Measurements from ENCODE around the gene MAP1LC3B2. TPM values are rescaled to one million over a fixed set of nuclear protein-coding genes. Genes with fewer than 3 reads are reported as not detected.

The MAP1LC3B2 gene
- total and polyA plus RNA-seq, 2 donors = 3.0 TPM; not detected in 1

DNA sequence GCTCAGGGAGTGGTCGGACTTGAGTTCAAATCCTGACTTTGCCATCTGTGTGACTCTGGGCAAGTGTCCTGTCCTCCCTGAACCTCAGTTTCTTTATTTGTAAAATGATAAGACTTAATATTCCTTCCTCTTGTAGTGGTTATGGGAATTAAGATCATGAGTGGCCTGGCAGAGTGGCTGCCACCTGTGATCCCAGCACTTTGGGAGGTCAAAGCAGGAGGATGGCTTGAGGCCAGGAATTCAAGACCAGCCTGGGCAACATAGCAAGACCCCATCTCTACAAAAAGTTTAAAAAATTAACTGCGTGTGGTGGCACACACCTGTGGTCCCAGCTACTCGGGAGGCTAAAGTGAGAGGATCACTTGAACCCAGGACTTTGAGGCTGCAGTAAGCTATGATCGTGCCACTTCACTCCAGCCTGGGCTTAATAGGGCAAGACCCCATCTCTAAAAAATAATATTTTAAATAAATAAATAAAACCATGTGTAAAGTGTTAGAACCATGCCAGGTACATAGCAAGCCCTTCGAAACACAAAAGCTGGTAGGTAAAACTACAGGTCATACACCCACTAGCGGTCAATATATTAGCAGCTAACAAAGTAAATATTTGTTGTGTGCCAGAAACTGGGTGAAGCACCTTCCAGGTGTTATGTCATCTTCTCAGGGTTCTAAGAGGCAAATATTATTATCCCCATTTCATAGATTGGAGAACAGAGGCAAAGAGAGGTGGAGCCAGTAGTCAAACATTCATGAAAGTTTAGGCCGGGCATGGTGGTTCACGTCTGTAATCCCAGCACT is 17.4 kb upstream of the MAP1LC3B2 start:
- Histone ChIP-seq H3K4me1 (ENCODE audit: insufficient read depth) (no peaks in the 10 kb centered on the region), H3K36me3 (ENCODE audit: insufficient read depth) (no peaks in the 10 kb centered on the region), H3K27ac (ENCODE audit: low read depth) (no peak overlapping the region), H3K4me3 (ENCODE audit: low read depth, low read length) (no peak overlapping the region)
- 95% methylated on average over 8 of the region's 8 CpGs for WGBS
- DNase-seq (ENCODE audit: extremely low spot score) = no peak

DNA sequence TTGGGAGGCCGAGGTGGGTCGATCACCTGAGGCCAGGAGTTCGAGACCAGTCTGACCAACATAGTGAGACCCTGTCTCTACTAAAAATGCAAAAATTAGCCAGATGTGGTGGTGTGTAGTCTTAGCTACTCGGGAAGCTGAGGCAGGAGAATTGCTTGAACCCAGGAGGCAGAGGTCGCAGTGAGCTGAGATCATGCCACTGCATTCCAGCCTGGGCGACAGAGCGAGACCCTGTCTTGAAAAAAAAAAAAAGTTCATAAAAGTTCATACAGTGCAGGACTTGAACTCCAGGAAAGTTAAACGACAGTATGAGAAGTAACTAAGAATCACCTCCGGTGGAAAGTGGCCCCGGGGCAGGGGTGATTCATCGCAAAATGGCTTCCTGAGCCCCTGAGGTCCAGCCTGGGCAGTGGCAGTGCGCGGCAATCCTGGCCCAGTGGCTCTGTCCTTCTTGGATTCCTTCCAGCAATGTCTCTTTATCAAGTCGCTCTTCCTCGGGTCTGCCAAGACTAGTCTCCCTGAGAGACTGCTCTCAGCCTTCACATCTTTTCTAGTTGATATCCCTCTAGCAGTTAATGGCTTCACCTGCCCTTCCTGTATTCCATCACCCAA is 16.7 kb upstream of the MAP1LC3B2 start:
- Histone ChIP-seq H3K27ac (ENCODE audit: low read depth) (no peak overlapping the region), H3K4me1 (ENCODE audit: insufficient read depth) (no peaks in the 10 kb centered on the region), H3K4me3 (ENCODE audit: low read depth, low read length) (no peak overlapping the region), H3K36me3 (ENCODE audit: insufficient read depth) (no peaks in the 10 kb centered on the region)
- 67% methylated on average over 15 of the region's 15 CpGs for whole genome bisulfite sequencing
- DNase-seq (ENCODE audit: extremely low spot score) = no peak

DNA sequence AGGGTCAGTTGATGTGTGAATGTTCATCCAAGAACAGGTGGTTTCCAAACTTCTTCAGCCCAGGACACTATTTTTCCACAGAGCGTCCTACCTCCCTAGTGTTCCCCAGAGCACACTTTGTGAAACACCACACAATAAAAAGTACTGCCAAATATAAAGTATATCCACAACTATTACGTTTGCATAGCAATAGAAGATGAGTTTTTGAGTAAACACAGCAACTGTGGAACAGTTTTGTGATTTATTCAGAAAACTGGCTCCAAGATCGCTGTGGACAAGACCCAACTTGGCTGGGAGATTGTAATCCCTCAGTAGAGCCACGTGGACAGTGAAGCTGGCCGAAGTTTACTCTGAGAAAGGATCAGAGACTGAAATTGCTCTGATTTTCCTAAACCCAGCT is 14.5 kb upstream of the MAP1LC3B2 start:
- DNase-seq (ENCODE audit: extremely low spot score) = no peak
- no peak overlapping the region for H3K4me3 ChIP-seq (ENCODE audit: low read depth, low read length)
- no peak overlapping the region for H3K27ac ChIP-seq (ENCODE audit: low read depth)
- no peaks in the 10 kb centered on the region for H3K4me1 ChIP-seq (ENCODE audit: insufficient read depth)
- WGBS = 19% methylated on average over 5 of the region's 5 CpGs
- H3K36me3 ChIP-seq (ENCODE audit: insufficient read depth) = no peaks in the 10 kb centered on the region

DNA sequence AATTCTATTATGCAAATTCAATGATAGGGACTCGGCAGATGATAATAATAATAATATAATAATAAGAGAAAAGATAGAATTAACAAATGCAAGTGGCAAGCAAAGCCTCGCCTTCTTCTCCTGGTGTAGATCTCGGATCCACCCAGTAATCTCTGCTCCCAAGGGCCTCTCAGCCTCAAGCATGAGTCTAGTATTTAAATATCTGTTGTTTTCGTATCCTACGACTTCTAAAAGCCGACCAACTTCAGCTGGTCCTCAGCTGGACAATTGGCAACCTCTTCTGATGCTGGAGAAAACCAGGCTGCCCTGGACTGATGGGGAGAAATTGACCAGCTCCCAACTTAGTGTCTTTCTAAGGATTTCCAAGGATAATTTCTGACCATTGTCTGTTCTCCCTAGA is 14.0 kb upstream of the MAP1LC3B2 start:
- 49% methylated on average over 6 of the region's 6 CpGs for WGBS
- no peak overlapping the region for H3K4me3 ChIP-seq (ENCODE audit: low read depth, low read length)
- no peak overlapping the region for H3K27ac ChIP-seq (ENCODE audit: low read depth)
- H3K36me3 ChIP-seq (ENCODE audit: insufficient read depth) = no peaks in the 10 kb centered on the region
- H3K4me1 ChIP-seq (ENCODE audit: insufficient read depth) = no peaks in the 10 kb centered on the region
- no peak for DNase-seq (ENCODE audit: extremely low spot score)

DNA sequence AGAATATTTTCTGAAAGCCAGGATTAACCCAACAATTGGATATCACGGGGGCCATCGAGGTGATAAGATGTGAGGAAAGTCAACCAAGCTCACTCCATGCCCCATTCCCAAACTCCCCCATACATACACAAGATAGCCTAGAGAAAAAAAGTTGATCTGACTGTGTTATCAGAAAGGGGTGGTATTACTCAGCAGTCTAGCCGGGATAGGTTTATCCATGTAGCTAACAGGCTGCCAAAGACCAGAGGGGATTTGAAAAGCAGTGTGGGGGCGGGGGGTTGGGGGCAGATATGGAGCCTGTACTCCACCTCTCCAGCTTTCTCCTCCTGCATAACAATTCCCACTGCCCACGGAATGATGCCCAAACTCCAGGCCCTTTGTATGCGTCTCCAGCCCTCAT is 13.2 kb upstream of the MAP1LC3B2 start:
- WGBS = 79% methylated on average over 6 of the region's 6 CpGs
- H3K4me3 ChIP-seq (ENCODE audit: low read depth, low read length) = no peak overlapping the region
- no peak overlapping the region for H3K27ac ChIP-seq (ENCODE audit: low read depth)
- H3K4me1 ChIP-seq (ENCODE audit: insufficient read depth) = no peaks in the 10 kb centered on the region
- no peaks in the 10 kb centered on the region for H3K36me3 ChIP-seq (ENCODE audit: insufficient read depth)
- no peak for DNase-seq (ENCODE audit: extremely low spot score)

DNA sequence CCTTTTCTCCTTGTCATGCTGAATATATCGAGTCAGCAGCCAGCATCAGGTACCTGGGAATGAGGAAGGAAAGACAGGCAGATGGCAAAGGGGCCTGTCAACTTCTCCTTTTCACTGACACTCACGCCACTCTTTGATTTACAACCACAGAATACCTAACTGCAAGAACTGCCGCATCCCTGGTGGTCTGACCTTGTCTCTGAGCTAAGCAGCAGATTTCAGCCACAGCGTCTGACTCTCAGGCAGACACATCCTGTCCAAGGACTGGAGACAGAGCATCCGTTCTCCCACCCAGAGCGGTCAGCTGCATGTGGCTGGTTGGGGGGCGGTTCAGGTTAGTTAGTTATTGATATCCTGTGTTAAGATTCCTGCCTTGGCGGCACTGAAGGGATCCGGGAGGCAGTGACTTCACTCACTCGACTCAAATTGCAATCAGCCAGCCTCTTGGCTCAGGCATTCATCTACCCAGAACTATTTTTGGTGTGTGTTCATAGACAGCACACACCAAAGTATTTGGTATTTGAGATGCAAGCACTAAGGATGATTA is 11.2 kb upstream of the MAP1LC3B2 start:
- Histone ChIP-seq H3K27ac (ENCODE audit: low read depth) (no peak overlapping the region), H3K4me1 (ENCODE audit: insufficient read depth) (no peaks in the 10 kb centered on the region), H3K36me3 (ENCODE audit: insufficient read depth) (no peaks in the 10 kb centered on the region), H3K4me3 (ENCODE audit: low read depth, low read length) (no peak overlapping the region)
- no peak for DNase-seq (ENCODE audit: extremely low spot score)
- 44% methylated on average over 10 of the region's 10 CpGs for WGBS

DNA sequence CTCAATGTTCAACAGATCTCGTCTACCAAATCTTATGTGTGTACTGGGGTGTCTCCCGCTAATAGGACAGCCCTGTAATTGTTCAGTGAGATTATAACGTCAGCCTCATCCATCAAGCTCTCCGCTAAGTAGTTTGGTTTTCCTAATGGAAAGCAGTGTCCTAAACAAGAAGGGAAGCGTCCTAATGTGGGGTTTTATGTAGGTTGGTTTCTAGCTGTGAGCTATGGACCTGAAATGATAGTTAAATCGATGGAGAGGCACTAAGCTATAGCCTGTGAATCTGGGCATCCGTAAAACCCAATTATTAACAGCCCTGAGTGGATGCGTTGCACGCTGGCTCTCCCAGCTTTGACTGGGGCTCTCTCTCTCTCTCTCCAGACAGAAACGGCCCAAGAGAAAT is 9.2 kb upstream of the MAP1LC3B2 start:
- no peaks in the 10 kb centered on the region for H3K36me3 ChIP-seq (ENCODE audit: insufficient read depth)
- H3K4me1 ChIP-seq (ENCODE audit: insufficient read depth) = no peaks in the 10 kb centered on the region
- WGBS = 88% methylated on average over 10 of the region's 10 CpGs
- no peak overlapping the region for H3K4me3 ChIP-seq (ENCODE audit: low read depth, low read length)
- no peak for DNase-seq (ENCODE audit: extremely low spot score)
- H3K27ac ChIP-seq (ENCODE audit: low read depth) = no peak overlapping the region

DNA sequence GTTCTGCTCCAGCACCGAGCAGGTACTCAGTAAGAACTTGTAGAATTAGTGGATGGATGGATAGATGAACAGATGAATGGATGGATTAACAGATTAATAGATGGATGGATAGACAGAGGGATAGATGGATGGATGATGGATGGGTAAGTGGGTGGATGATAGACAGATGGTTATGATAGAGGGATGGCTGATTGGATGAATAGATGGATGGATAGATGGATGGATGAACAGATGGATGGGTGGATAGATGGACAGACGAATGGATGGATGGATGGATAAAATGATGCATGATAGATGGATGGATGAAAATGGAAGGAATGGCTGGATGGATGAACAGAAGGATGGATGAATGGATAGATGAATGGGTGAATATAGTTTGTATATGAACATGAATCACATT is 8.0 kb upstream of the MAP1LC3B2 start:
- Histone ChIP-seq H3K36me3 (ENCODE audit: insufficient read depth) (no peaks in the 10 kb centered on the region), H3K4me1 (ENCODE audit: insufficient read depth) (no peaks in the 10 kb centered on the region), H3K27ac (ENCODE audit: low read depth) (no peak overlapping the region), H3K4me3 (ENCODE audit: low read depth, low read length) (no peak overlapping the region)
- 67% methylated on average over 2 of the region's 2 CpGs for WGBS
- DNase-seq (ENCODE audit: extremely low spot score) = no peak

DNA sequence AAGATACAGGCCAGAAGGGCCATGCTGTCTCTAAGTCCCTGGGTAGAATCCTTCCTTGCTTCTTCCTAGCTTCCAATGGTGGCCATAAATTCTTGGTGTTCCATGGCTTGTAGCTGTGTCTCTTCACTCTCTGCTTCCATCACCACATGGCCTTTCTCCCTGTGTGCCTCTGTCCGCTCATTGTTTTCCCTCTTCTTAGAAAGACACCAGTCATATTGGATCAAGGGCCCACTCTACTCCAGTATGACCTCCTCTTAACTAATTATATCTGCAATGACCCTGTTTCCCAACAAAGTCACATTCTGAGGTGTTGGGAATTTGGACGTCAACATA is 7.6 kb upstream of the MAP1LC3B2 start:
- WGBS = 98% methylated on average over 2 of the region's 2 CpGs
- no peak for DNase-seq (ENCODE audit: extremely low spot score)
- Histone ChIP-seq H3K27ac (ENCODE audit: low read depth) (no peak overlapping the region), H3K36me3 (ENCODE audit: insufficient read depth) (no peaks in the 10 kb centered on the region), H3K4me1 (ENCODE audit: insufficient read depth) (no peaks in the 10 kb centered on the region), H3K4me3 (ENCODE audit: low read depth, low read length) (no peak overlapping the region)

DNA sequence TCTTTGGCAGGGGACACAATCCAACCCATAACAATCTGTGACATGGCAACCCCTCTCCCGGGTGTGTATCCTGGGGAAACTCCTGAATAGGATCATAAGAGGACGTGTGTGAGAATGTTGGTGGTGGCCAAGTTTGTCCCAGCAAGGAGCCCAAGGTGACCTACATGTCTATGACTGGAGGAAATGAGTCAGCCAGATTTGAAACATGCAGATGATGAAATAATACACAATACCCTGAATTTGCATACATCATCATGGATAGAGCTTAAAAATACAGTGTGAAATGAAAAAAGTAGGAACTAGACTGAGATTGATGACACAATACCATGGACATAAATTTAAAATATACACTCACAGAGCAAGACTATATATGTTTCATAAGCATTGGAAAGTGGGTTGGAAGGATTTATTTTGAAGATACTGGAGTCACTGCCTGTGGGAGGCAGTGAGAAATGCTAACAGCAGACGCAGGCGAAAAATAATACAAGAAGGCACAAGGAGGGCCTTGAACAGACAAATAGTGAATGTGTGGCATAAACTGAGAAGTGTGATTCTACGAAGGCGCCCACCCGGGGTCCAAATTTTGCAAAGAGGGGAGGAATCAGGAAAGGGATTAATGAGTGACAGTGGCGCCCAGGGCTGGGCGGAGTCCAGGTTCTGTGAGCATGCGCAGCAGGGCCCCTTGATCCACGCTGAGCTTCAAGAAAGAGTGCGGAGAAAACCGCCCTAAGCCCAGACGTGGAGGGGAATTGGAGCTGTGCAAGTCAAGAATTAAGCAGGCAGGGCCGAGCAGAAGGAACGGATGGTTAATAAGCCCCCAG is 7.0 kb upstream of the MAP1LC3B2 start:
- H3K27ac ChIP-seq (ENCODE audit: low read depth) = no peak overlapping the region
- 92% methylated on average over 16 of the region's 16 CpGs for WGBS
- no peaks in the 10 kb centered on the region for H3K4me1 ChIP-seq (ENCODE audit: insufficient read depth)
- H3K4me3 ChIP-seq (ENCODE audit: low read depth, low read length) = no peak overlapping the region
- H3K36me3 ChIP-seq (ENCODE audit: insufficient read depth) = no peaks in the 10 kb centered on the region
- DNase-seq (ENCODE audit: extremely low spot score) = no peak

DNA sequence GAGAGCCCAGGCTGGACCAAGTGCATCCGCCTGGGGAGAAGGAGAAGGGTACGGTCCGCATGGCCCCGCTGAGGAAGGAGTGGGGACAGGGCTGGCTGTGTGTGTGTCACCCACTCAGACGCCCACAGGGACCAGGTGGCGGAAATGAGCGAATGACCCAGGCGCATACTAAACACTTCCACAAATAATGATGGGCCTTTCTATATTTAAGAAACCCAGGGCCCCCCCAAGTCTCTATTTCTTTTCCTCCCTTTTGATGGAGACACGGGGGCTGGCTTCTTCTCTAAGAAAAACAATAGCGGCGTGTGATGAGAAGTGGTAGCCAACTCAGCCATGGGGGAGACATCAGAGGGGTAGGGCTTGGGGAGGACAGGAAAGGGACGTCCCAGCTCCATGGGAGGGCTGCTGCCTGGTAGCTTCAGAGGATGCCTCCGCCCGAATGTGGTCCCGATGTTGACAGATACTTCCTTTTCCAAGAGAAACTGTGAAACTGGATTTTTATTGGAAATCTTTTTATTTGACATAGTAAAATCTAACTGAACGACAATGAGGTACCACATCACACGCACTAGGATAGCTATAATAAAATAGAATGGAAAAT is 6.3 kb upstream of the MAP1LC3B2 start:
- H3K27ac ChIP-seq (ENCODE audit: low read depth) = no peak overlapping the region
- WGBS = 90% methylated on average over 17 of the region's 17 CpGs
- H3K4me3 ChIP-seq (ENCODE audit: low read depth, low read length) = no peak overlapping the region
- H3K4me1 ChIP-seq (ENCODE audit: insufficient read depth) = no peaks in the 10 kb centered on the region
- no peak for DNase-seq (ENCODE audit: extremely low spot score)
- H3K36me3 ChIP-seq (ENCODE audit: insufficient read depth) = no peaks in the 10 kb centered on the region

DNA sequence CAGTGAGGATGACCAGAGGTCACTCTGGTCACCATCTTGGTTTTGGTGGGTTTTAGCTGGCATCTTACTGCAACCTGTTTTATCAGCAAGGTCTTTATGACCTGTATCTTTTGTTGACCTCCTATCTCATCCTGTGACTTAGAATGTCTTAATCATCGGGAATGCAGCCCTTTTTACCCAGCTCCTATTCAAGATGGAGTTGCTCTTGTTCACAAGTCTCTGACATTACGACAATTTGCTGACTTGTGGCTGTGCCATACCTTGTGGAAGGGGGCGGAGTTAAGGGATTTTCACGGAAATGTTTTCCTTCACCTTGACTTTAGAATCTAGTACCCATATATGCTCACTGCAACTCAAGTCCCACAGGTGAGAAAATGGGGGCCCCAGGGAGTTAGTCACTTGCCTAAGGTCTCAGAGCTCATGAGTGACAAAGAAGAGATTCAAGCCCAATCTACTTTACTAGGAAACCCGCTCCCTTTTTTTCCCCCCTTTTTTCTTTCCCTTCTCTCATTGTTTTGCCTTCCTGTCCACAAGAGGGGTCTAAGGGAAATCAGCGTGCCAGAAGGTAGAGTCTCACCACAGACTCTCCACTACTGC is 2.7 kb upstream of the MAP1LC3B2 start:
- no peak for DNase-seq (ENCODE audit: extremely low spot score)
- Histone ChIP-seq H3K4me1 (ENCODE audit: insufficient read depth) (no peaks in the 10 kb centered on the region), H3K27ac (ENCODE audit: low read depth) (no peak overlapping the region), H3K36me3 (ENCODE audit: insufficient read depth) (no peaks in the 10 kb centered on the region), H3K4me3 (ENCODE audit: low read depth, low read length) (no peak overlapping the region)
- WGBS = 94% methylated on average over 6 of the region's 6 CpGs

DNA sequence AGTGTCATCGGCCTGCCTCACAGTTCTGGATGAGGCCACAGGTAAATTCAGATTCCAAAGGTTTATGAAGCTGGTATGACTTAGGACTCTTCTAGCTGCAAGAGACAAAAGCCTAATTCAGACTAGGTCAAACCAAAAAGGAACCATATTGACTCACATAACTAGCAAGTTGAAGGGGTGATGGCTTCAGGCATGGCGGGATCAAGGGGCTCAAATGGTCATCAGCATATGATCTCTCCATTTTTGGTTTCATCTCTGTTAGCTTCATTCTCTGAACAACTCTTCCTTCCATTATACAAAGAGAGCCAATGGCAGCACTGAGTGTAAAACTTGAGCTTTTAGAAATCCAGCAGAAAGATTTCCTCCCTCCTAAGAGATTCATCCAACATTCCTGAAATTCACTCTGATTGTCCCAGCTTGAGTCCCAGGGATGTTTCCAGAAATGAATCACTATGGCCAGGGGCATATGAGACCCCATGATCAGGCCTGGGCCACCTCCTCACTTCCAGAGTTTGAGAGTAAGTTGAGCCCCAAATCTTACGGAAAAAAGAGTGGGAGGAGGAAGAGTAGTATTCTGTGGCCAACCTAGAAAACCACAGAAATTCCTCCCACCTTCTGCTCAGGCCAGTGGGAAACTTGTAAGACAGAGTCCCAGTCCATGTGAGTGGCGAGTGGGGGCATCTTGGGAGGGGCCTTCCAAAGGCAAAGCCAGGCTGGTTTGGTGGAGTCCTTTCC is 2.0 kb upstream of the MAP1LC3B2 start:
- Histone ChIP-seq H3K4me3 (ENCODE audit: low read depth, low read length) (no peak overlapping the region), H3K36me3 (ENCODE audit: insufficient read depth) (no peaks in the 10 kb centered on the region), H3K27ac (ENCODE audit: low read depth) (no peak overlapping the region), H3K4me1 (ENCODE audit: insufficient read depth) (no peaks in the 10 kb centered on the region)
- WGBS = 96% methylated on average over 4 of the region's 4 CpGs
- DNase-seq (ENCODE audit: extremely low spot score) = no peak

All from urinary bladder (tissue), 4 donors.